HEK293 (cell line): ENCODE results near the gene FGFR2.

Experiments used
- BCL11B ChIP-seq: fragments of 450-650 bp; formaldehyde crosslinking; IDR thresholded peaks from 2 replicates; pipeline ENCODE4 v1.5.1; 2016; ENCODE audit warnings: low read depth, missing biosample characterization, missing genetic modification characterization
- GLIS1 ChIP-seq: fragments of 450-650 bp; formaldehyde crosslinking; IDR thresholded peaks from 2 replicates; pipeline ENCODE4 v1.5.1; 2016; ENCODE audit warnings: missing biosample characterization, missing genetic modification characterization
- HOXD13 ChIP-seq: sonication (generic); formaldehyde crosslinking; IDR thresholded peaks from 2 replicates; pipeline ENCODE4 v1.8.0; 2022; ENCODE audit warnings: missing genetic modification reagents, borderline replicate concordance
- IKZF3 ChIP-seq: fragments of 450-650 bp; IDR thresholded peaks from 2 replicates; pipeline ENCODE4 v1.5.0; 2018; ENCODE audit warnings: missing biosample characterization, mild to moderate bottlenecking, missing genetic modification characterization, moderate library complexity
- MYNN ChIP-seq: fragments of 450-650 bp; formaldehyde crosslinking; IDR thresholded peaks from 2 replicates; pipeline ENCODE4 v1.5.1; 2016; ENCODE audit warnings: missing biosample characterization, missing genetic modification characterization, borderline replicate concordance
- OSR2 ChIP-seq: fragments of 450-650 bp; formaldehyde crosslinking; IDR thresholded peaks from 2 replicates; pipeline ENCODE4 v1.5.1; 2016; ENCODE audit warnings: missing biosample characterization, missing genetic modification characterization
- OVOL3 ChIP-seq: fragments of 450-650 bp; formaldehyde crosslinking; IDR thresholded peaks from 2 replicates; pipeline ENCODE4 v1.5.1; 2016; ENCODE audit warnings: missing biosample characterization, missing genetic modification characterization
- SETDB1 ChIP-seq: IDR thresholded peaks from one replicate; pipeline ENCODE4 v1.6.1; 2017; ENCODE audit warnings: mild to moderate bottlenecking, low read length, moderate library complexity, mixed read lengths; ENCODE audit not compliant: insufficient read length
- YY1 ChIP-seq: fragments of 450-650 bp; formaldehyde crosslinking; IDR thresholded peaks from 2 replicates; pipeline ENCODE4 v1.5.1; 2018; ENCODE audit warnings: missing biosample characterization, missing genetic modification characterization
- ZBTB20 ChIP-seq: fragments of 450-650 bp; formaldehyde crosslinking; IDR thresholded peaks from 2 replicates; pipeline ENCODE4 v1.5.1; 2016; ENCODE audit warnings: missing biosample characterization, missing genetic modification characterization
- ZIC2 ChIP-seq: fragments of 450-650 bp; formaldehyde crosslinking; IDR thresholded peaks from 2 replicates; pipeline ENCODE4 v1.5.1; 2016; ENCODE audit warnings: missing biosample characterization, missing genetic modification characterization
- ZNF121 ChIP-seq: fragments of 450-650 bp; formaldehyde crosslinking; IDR thresholded peaks from 2 replicates; pipeline ENCODE4 v1.5.1; 2016; ENCODE audit warnings: missing biosample characterization, missing genetic modification characterization
- ZNF214 ChIP-seq: fragments of 450-650 bp; formaldehyde crosslinking; IDR thresholded peaks from 2 replicates; pipeline ENCODE4 v1.5.1; 2017; ENCODE audit warnings: missing biosample characterization, mild to moderate bottlenecking, missing genetic modification characterization, borderline replicate concordance
- ZNF292 ChIP-seq: fragments of 450-650 bp; formaldehyde crosslinking; IDR thresholded peaks from 2 replicates; pipeline ENCODE4 v1.5.1; 2016; ENCODE audit warnings: low read depth, missing biosample characterization, missing genetic modification characterization, borderline replicate concordance
- ZNF341 ChIP-seq: fragments of 450-650 bp; formaldehyde crosslinking; IDR thresholded peaks from 2 replicates; pipeline ENCODE4; 2016; ENCODE audit warnings: low read depth, missing biosample characterization, missing genetic modification characterization
- ZNF423 ChIP-seq: fragments of 450-650 bp; formaldehyde crosslinking; IDR thresholded peaks from 2 replicates; pipeline ENCODE4 v1.5.1; 2016; ENCODE audit warnings: missing biosample characterization, missing genetic modification characterization
- ZNF529 ChIP-seq: fragments of 450-650 bp; formaldehyde crosslinking; IDR thresholded peaks from 2 replicates; pipeline ENCODE4 v1.5.1; 2017; ENCODE audit warnings: missing genetic modification characterization, missing biosample characterization; ENCODE audit not compliant: insufficient replicate concordance
- ZNF561 ChIP-seq: fragments of 450-650 bp; IDR thresholded peaks from 2 replicates; pipeline ENCODE4 v1.5.1; 2018; ENCODE audit warnings: missing biosample characterization, missing genetic modification characterization, borderline replicate concordance
- ZNF624 ChIP-seq: fragments of 450-650 bp; formaldehyde crosslinking; IDR thresholded peaks from 2 replicates; pipeline ENCODE4 v1.5.1; 2017; ENCODE audit warnings: missing biosample characterization, missing genetic modification characterization
- ZXDB ChIP-seq: fragments of 450-650 bp; formaldehyde crosslinking; IDR thresholded peaks from 2 replicates; pipeline ENCODE4 v1.5.1; 2016; ENCODE audit warnings: missing biosample characterization, missing genetic modification characterization
- TF ChIP-seq, protein P1 (sequence below): fragments of 450-650 bp; formaldehyde crosslinking; IDR thresholded peaks from 2 replicates; pipeline ENCODE4 v1.5.1; 2016; ENCODE audit warnings: missing biosample characterization, missing genetic modification characterization
- TF ChIP-seq, protein P2 (sequence below): IDR thresholded peaks from 2 replicates; pipeline ENCODE4 v1.6.1; 2011; ENCODE audit warnings: mild to moderate bottlenecking, low read depth, low read length, borderline replicate concordance
- TF ChIP-seq, protein P3 (sequence below): fragments of 450-650 bp; formaldehyde crosslinking; IDR thresholded peaks from 2 replicates; pipeline ENCODE4 v1.5.1; 2017; ENCODE audit warnings: missing biosample characterization, mild to moderate bottlenecking, missing genetic modification characterization, moderate library complexity
- TF ChIP-seq, protein P4 (sequence below): fragments of 450-650 bp; formaldehyde crosslinking; IDR thresholded peaks from 2 replicates; pipeline ENCODE4 v1.5.1; 2016; ENCODE audit warnings: missing biosample characterization, missing genetic modification characterization
- TF ChIP-seq, protein P5 (sequence below): fragments of 450-650 bp; IDR thresholded peaks from 2 replicates; pipeline ENCODE4 v1.5.1; 2018; ENCODE audit warnings: missing biosample characterization, mild to moderate bottlenecking, missing genetic modification characterization
- TF ChIP-seq, protein P6 (sequence below): fragments of 450-650 bp; formaldehyde crosslinking; IDR thresholded peaks from 2 replicates; pipeline ENCODE4 v1.5.1; 2016; ENCODE audit warnings: missing biosample characterization, missing genetic modification characterization
- TF ChIP-seq, protein P7 (sequence below): fragments of 450-650 bp; formaldehyde crosslinking; IDR thresholded peaks from 2 replicates; pipeline ENCODE4 v1.5.1; 2017; ENCODE audit warnings: missing biosample characterization, missing genetic modification characterization
- TF ChIP-seq, protein P8 (sequence below): fragments of 450-650 bp; formaldehyde crosslinking; IDR thresholded peaks from 2 replicates; pipeline ENCODE4 v1.5.1; 2017; ENCODE audit warnings: missing biosample characterization, missing genetic modification characterization

FGFR2 gene

DNA sequence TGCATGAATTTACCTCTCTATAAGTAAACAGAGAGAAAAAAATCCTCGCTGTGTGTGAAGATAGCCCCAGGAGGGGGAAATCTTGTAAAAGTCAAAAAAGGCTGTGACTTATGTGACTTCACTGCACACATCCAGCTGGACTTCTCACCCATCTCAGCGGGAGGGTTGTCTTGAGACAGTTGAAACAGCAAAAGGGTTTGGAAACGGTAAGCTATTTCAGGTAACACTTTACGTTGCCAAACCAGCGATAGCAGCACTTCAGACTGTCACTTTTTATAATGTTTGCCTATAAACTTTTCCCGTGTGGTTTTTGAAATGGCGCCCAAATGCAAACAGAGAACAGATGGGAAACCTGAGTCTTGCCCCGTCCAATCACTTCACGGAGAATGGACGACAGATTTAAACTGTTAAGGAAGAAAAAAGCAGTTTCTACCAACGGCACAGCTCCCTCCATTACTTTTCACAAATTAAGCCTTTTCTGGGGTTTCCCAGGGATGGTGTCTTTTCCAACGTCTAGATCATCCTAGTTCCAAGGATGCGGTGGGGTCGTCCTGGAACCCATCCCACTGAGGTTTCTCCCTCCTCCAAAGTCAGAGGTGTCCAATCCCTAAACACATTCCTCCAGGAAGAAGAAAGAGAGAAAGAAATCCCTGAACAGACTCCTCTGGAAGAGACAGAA lies 25.2 kb downstream of the FGFR2 start (continued):
- TF ChIP-seq OVOL3 (tag by site-specific recombination) (peak; percentile 61; the same call in 1 of the 2 replicates), YY1 (tag by site-specific recombination) (peak; percentile 75), BCL11B (tag by site-specific recombination) (0 out of 2 replicates have a peak, but pooled peaks have one; percentile 8), MYNN (no peak), ZNF529 (peak; percentile 16), ZNF292 (tag by site-specific recombination) (no peak), ZNF121 (tag by site-specific recombination) (peak; percentile 14; the same call in 1 of the 2 replicates), GLIS1 (tag by site-specific recombination) (peak; percentile 87), IKZF3 (peak; percentile 61), ZBTB20 (tag by site-specific recombination) (peak; percentile 65; the same call in 1 of the 2 replicates), OSR2 (tag by site-specific recombination) (peak; percentile 70), ZNF341 (tag by site-specific recombination) (peak; percentile 32; the same call in 1 of the 2 replicates), ZIC2 (tag by site-specific recombination) (peak; percentile 97), ZNF624 (no peak), SETDB1 (no peak), HOXD13 (peak; percentile 91), ZXDB (tag by site-specific recombination) (peak; percentile 82), ZNF423 (tag by site-specific recombination) (peak; percentile 85; the same call in 1 of the 2 replicates), ZNF561 (peak; percentile 94), ZNF214 (tag by site-specific recombination) (no peak)
- TF ChIP-seq, protein P1, sequence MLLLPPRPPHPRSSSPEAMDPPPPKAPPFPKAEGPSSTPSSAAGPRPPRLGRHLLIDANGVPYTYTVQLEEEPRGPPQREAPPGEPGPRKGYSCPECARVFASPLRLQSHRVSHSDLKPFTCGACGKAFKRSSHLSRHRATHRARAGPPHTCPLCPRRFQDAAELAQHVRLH (tag by site-specific recombination), result peak; percentile 81
- TF ChIP-seq, protein P2, sequence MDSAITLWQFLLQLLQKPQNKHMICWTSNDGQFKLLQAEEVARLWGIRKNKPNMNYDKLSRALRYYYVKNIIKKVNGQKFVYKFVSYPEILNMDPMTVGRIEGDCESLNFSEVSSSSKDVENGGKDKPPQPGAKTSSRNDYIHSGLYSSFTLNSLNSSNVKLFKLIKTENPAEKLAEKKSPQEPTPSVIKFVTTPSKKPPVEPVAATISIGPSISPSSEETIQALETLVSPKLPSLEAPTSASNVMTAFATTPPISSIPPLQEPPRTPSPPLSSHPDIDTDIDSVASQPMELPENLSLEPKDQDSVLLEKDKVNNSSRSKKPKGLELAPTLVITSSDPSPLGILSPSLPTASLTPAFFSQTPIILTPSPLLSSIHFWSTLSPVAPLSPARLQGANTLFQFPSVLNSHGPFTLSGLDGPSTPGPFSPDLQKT, result no peak
- TF ChIP-seq, protein P3, sequence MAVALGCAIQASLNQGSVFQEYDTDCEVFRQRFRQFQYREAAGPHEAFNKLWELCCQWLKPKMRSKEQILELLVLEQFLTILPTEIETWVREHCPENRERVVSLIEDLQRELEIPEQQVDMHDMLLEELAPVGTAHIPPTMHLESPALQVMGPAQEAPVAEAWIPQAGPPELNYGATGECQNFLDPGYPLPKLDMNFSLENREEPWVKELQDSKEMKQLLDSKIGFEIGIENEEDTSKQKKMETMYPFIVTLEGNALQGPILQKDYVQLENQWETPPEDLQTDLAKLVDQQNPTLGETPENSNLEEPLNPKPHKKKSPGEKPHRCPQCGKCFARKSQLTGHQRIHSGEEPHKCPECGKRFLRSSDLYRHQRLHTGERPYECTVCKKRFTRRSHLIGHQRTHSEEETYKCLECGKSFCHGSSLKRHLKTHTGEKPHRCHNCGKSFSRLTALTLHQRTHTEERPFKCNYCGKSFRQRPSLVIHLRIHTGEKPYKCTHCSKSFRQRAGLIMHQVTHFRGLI (tag by site-specific recombination), result peak; percentile 23; the same call in 1 of the 2 replicates
- TF ChIP-seq, protein P4, sequence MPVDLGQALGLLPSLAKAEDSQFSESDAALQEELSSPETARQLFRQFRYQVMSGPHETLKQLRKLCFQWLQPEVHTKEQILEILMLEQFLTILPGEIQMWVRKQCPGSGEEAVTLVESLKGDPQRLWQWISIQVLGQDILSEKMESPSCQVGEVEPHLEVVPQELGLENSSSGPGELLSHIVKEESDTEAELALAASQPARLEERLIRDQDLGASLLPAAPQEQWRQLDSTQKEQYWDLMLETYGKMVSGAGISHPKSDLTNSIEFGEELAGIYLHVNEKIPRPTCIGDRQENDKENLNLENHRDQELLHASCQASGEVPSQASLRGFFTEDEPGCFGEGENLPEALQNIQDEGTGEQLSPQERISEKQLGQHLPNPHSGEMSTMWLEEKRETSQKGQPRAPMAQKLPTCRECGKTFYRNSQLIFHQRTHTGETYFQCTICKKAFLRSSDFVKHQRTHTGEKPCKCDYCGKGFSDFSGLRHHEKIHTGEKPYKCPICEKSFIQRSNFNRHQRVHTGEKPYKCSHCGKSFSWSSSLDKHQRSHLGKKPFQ (tag by site-specific recombination), result peak; percentile 92
- TF ChIP-seq, protein P5, sequence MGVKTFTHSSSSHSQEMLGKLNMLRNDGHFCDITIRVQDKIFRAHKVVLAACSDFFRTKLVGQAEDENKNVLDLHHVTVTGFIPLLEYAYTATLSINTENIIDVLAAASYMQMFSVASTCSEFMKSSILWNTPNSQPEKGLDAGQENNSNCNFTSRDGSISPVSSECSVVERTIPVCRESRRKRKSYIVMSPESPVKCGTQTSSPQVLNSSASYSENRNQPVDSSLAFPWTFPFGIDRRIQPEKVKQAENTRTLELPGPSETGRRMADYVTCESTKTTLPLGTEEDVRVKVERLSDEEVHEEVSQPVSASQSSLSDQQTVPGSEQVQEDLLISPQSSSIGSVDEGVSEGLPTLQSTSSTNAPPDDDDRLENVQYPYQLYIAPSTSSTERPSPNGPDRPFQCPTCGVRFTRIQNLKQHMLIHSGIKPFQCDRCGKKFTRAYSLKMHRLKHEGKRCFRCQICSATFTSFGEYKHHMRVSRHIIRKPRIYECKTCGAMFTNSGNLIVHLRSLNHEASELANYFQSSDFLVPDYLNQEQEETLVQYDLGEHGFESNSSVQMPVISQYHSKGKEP (tag by site-specific recombination), result 0 out of 2 replicates have a peak, but pooled peaks have one; percentile 31
- TF ChIP-seq, protein P6, sequence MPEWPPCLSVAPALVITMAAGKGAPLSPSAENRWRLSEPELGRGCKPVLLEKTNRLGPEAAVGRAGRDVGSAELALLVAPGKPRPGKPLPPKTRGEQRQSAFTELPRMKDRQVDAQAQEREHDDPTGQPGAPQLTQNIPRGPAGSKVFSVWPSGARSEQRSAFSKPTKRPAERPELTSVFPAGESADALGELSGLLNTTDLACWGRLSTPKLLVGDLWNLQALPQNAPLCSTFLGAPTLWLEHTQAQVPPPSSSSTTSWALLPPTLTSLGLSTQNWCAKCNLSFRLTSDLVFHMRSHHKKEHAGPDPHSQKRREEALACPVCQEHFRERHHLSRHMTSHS (tag by site-specific recombination), result no peak
- TF ChIP-seq, protein P7, sequence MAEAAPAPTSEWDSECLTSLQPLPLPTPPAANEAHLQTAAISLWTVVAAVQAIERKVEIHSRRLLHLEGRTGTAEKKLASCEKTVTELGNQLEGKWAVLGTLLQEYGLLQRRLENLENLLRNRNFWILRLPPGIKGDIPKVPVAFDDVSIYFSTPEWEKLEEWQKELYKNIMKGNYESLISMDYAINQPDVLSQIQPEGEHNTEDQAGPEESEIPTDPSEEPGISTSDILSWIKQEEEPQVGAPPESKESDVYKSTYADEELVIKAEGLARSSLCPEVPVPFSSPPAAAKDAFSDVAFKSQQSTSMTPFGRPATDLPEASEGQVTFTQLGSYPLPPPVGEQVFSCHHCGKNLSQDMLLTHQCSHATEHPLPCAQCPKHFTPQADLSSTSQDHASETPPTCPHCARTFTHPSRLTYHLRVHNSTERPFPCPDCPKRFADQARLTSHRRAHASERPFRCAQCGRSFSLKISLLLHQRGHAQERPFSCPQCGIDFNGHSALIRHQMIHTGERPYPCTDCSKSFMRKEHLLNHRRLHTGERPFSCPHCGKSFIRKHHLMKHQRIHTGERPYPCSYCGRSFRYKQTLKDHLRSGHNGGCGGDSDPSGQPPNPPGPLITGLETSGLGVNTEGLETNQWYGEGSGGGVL (tag by site-specific recombination), result peak; percentile 71
- TF ChIP-seq, protein P8, sequence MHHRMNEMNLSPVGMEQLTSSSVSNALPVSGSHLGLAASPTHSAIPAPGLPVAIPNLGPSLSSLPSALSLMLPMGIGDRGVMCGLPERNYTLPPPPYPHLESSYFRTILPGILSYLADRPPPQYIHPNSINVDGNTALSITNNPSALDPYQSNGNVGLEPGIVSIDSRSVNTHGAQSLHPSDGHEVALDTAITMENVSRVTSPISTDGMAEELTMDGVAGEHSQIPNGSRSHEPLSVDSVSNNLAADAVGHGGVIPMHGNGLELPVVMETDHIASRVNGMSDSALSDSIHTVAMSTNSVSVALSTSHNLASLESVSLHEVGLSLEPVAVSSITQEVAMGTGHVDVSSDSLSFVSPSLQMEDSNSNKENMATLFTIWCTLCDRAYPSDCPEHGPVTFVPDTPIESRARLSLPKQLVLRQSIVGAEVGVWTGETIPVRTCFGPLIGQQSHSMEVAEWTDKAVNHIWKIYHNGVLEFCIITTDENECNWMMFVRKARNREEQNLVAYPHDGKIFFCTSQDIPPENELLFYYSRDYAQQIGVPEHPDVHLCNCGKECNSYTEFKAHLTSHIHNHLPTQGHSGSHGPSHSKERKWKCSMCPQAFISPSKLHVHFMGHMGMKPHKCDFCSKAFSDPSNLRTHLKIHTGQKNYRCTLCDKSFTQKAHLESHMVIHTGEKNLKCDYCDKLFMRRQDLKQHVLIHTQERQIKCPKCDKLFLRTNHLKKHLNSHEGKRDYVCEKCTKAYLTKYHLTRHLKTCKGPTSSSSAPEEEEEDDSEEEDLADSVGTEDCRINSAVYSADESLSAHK, result peak; percentile 97
